Measurements from ENCODE around the gene LNX1. TPM values are rescaled to one million over a fixed set of nuclear protein-coding genes. Genes with fewer than 3 reads are reported as not detected.

The LNX1 gene
- polyA plus RNA-seq, 1 experiment = 2.6 TPM

- POLR2A ChIA-PET = no interaction called here
- no peak overlapping the region for H3K27ac ChIP-seq (ENCODE audit: low read depth, low read length)
- CTCF ChIA-PET = no interaction called here
- H3K9me3 ChIP-seq (ENCODE audit: control insufficient read depth, insufficient read depth, low read length) = no peaks in the 10 kb centered on the region
- DNase-seq (ENCODE audit: low read depth, low spot score) = no peak
- H3K4me3 ChIP-seq (ENCODE audit: low read depth, low read length) = no peak overlapping the region
- TF ChIP-seq CTCF (IDR thresholded peaks at IDR 0.05; ENCODE audit: low read depth, low read length) = no peak
- no peaks in the 10 kb centered on the region for H3K27me3 ChIP-seq (ENCODE audit: control insufficient read depth, insufficient read depth, low read length)
These were observed 44.6 kb upstream of the LNX1 start for GRCh38 chr4:53635697-53636483.

- TF ChIP-seq CTCF (IDR thresholded peaks at IDR 0.05; ENCODE audit: low read depth, low read length) = no peak
- Histone ChIP-seq H3K9me3 (ENCODE audit: control insufficient read depth, insufficient read depth, low read length) (no peaks in the 10 kb centered on the region), H3K4me3 (ENCODE audit: low read depth, low read length) (no peak overlapping the region), H3K27me3 (ENCODE audit: control insufficient read depth, insufficient read depth, low read length) (no peaks in the 10 kb centered on the region), H3K27ac (ENCODE audit: low read depth, low read length) (no peak overlapping the region)
- ChIA-PET CTCF (no interaction called here), POLR2A (interaction anchor here (0.6 kb wide), 1 partner anchor 201 kb away, joined by 4 read pairs; no protein-coding TSS in a partner anchor)
- DNase-seq (ENCODE audit: low read depth, low spot score) = no peak
These were observed 42.3 kb upstream of the LNX1 start for GRCh38 chr4:53633608-53634007.

- ChIA-PET CTCF (no interaction called here), POLR2A (no interaction called here)
- Histone ChIP-seq H3K27me3 (ENCODE audit: control insufficient read depth, insufficient read depth, low read length) (no peaks in the 10 kb centered on the region), H3K9me3 (ENCODE audit: control insufficient read depth, insufficient read depth, low read length) (no peaks in the 10 kb centered on the region), H3K4me3 (ENCODE audit: low read depth, low read length) (no peak overlapping the region), H3K27ac (ENCODE audit: low read depth, low read length) (no peak overlapping the region)
- no peak for TF ChIP-seq CTCF (IDR thresholded peaks at IDR 0.05; ENCODE audit: low read depth, low read length)
- DNase-seq (ENCODE audit: low read depth, low spot score) = no peak
These were observed 38.0 kb upstream of the LNX1 start for GRCh38 chr4:53629296-53629695.

- Histone ChIP-seq H3K27me3 (ENCODE audit: control insufficient read depth, insufficient read depth, low read length) (no peaks in the 10 kb centered on the region), H3K4me3 (ENCODE audit: low read depth, low read length) (no peak overlapping the region), H3K9me3 (ENCODE audit: control insufficient read depth, insufficient read depth, low read length) (no peaks in the 10 kb centered on the region), H3K27ac (ENCODE audit: low read depth, low read length) (no peak overlapping the region)
- DNase-seq (ENCODE audit: low read depth, low spot score) = no peak
- no peak for TF ChIP-seq CTCF (IDR thresholded peaks at IDR 0.05; ENCODE audit: low read depth, low read length)
- ChIA-PET CTCF (interaction anchor here (0.9 kb wide), 1 partner anchor 56 kb away, joined by 3 read pairs; no protein-coding TSS in a partner anchor), POLR2A (no interaction called here)
These were observed 35.2 kb upstream of the LNX1 start for GRCh38 chr4:53626491-53626890.

GRCh38 chr4:53625888-53626287 is 34.6 kb upstream of the LNX1 start:
- H3K4me3 ChIP-seq (ENCODE audit: low read depth, low read length) = no peak overlapping the region
- no peaks in the 10 kb centered on the region for H3K27me3 ChIP-seq (ENCODE audit: control insufficient read depth, insufficient read depth, low read length)
- ChIA-PET CTCF (interaction anchor here (0.9 kb wide), 1 partner anchor 57 kb away, joined by 3 read pairs; no protein-coding TSS in a partner anchor), POLR2A (no interaction called here)
- no peaks in the 10 kb centered on the region for H3K9me3 ChIP-seq (ENCODE audit: control insufficient read depth, insufficient read depth, low read length)
- TF ChIP-seq CTCF (IDR thresholded peaks at IDR 0.05; ENCODE audit: low read depth, low read length) = no peak
- DNase-seq (ENCODE audit: low read depth, low spot score) = no peak
- no peak overlapping the region for H3K27ac ChIP-seq (ENCODE audit: low read depth, low read length)
